ENCODE data around the gene SUPT6H.

DNA sequence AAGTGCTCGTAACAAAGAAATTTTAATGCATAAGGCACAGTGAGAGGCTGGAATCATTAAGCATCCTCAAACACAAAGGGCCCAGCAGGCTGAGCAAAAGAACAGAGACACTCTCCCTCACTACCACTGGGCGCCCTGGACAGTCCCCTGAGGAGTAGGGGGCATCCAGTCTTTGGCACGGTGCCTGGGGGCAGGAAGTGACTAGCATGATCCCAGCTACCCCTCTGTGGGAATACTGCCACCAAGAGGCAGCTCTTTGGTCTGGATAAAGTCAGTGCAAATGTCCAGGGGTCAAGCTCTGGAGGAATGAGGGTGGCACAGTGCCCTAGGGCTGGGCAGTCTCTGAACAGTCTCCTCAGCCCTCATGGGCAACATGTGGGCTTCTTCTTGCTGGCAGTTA lies 52.3 kb downstream of the SUPT6H start:
- TF ChIP-seq, protein P1, sequence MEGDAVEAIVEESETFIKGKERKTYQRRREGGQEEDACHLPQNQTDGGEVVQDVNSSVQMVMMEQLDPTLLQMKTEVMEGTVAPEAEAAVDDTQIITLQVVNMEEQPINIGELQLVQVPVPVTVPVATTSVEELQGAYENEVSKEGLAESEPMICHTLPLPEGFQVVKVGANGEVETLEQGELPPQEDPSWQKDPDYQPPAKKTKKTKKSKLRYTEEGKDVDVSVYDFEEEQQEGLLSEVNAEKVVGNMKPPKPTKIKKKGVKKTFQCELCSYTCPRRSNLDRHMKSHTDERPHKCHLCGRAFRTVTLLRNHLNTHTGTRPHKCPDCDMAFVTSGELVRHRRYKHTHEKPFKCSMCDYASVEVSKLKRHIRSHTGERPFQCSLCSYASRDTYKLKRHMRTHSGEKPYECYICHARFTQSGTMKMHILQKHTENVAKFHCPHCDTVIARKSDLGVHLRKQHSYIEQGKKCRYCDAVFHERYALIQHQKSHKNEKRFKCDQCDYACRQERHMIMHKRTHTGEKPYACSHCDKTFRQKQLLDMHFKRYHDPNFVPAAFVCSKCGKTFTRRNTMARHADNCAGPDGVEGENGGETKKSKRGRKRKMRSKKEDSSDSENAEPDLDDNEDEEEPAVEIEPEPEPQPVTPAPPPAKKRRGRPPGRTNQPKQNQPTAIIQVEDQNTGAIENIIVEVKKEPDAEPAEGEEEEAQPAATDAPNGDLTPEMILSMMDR (IDR thresholded peaks at IDR 0.05) = no peak
- TF ChIP-seq, protein P2, sequence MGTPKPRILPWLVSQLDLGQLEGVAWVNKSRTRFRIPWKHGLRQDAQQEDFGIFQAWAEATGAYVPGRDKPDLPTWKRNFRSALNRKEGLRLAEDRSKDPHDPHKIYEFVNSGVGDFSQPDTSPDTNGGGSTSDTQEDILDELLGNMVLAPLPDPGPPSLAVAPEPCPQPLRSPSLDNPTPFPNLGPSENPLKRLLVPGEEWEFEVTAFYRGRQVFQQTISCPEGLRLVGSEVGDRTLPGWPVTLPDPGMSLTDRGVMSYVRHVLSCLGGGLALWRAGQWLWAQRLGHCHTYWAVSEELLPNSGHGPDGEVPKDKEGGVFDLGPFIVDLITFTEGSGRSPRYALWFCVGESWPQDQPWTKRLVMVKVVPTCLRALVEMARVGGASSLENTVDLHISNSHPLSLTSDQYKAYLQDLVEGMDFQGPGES (IDR thresholded peaks at IDR 0.05; ENCODE audit: low read depth, low read length) = no peak
- TF ChIP-seq EZH2phosphoT487 (IDR thresholded peaks at IDR 0.05; ENCODE audit: borderline replicate concordance, low read depth) (no peak), CHD2 (IDR thresholded peaks at IDR 0.05; ENCODE audit: low read length, partially characterized antibody) (no peak), RAD21 (IDR thresholded peaks at IDR 0.05; ENCODE audit: low read length) (no peak), FOXM1 (IDR thresholded peaks at IDR 0.05; ENCODE audit: low read depth) (no peak), EP300 (IDR thresholded peaks at IDR 0.05; ENCODE audit: borderline replicate concordance in 1 of 2, low read depth in 1 of 2, low read length in 1 of 2) (no peak), POLR2AphosphoS5 (IDR thresholded peaks at IDR 0.05; ENCODE audit: low read depth, low read length) (no peak)
- TF ChIP-seq, protein P3, sequence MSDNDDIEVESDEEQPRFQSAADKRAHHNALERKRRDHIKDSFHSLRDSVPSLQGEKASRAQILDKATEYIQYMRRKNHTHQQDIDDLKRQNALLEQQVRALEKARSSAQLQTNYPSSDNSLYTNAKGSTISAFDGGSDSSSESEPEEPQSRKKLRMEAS (IDR thresholded peaks at IDR 0.05; ENCODE audit: low read depth) = no peak
